Measurements from ENCODE around the gene COQ4. TPM values are rescaled to one million over a fixed set of nuclear protein-coding genes. Genes with fewer than 3 reads are reported as not detected.
A peak's percentile ranks its signal among the peaks of the same experiment; 100 is the strongest.

The COQ4 gene
- total RNA-seq, 1 experiment from 2014 or later: 38.7 TPM

- Histone ChIP-seq H3K4me1 (peaks cover 21% of the 10 kb centered on the region), H3K27ac (no peak overlapping the region), H3K4me3 (no peak overlapping the region), H3K36me3 (no peaks in the 10 kb centered on the region), H3K9me3 (replicated peaks) (no peaks in the 10 kb centered on the region), H3K27me3 (no peaks in the 10 kb centered on the region)
- DNase-seq: no peak
Observed at GRCh38 chr9:128293091-128293490, 29.5 kb upstream of the COQ4 start.

DNA sequence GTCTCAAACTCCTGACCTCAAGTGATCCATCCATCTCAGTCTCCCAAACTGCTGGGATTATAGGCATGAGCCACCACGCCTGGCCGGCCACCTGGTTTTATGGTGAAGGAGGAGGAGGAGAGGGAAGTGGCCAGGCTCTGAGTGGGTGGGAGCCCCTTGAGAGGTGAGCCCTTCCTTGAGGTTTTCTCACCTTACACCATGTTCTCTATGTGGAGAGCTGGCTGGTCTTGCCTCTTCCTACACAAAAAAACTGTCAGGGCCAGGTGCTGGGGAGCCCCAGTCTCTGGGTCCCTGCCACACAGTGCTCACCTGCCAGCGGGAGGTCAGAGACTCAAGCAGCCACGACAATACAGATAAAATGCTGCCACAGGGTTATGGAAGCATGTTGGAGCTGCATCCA, 28.5 kb upstream of the COQ4 start:
- H3K4me3 ChIP-seq: no peak overlapping the region
- no peaks in the 10 kb centered on the region for H3K9me3 ChIP-seq (replicated peaks)
- no peaks in the 10 kb centered on the region for H3K36me3 ChIP-seq
- no peaks in the 10 kb centered on the region for H3K27me3 ChIP-seq
- DNase-seq: no peak
- no peak overlapping the region for H3K27ac ChIP-seq
- peaks cover 19% of the 10 kb centered on the region for H3K4me1 ChIP-seq

- no peaks in the 10 kb centered on the region for H3K9me3 ChIP-seq (replicated peaks)
- H3K36me3 ChIP-seq: no peaks in the 10 kb centered on the region
- H3K27ac ChIP-seq: no peak overlapping the region
- H3K4me3 ChIP-seq: no peak overlapping the region
- H3K4me1 ChIP-seq: peaks cover 19% of the 10 kb centered on the region
- H3K27me3 ChIP-seq: no peaks in the 10 kb centered on the region
- no peak for DNase-seq
Observed at GRCh38 chr9:128296340-128297220, 26.1 kb upstream of the COQ4 start.

GRCh38 chr9:128297221-128297773, 25.3 kb upstream of the COQ4 start:
- no peaks in the 10 kb centered on the region for H3K36me3 ChIP-seq
- H3K27ac ChIP-seq: no peak overlapping the region
- no peaks in the 10 kb centered on the region for H3K9me3 ChIP-seq (replicated peaks)
- DNase-seq: no peak
- no peak overlapping the region for H3K4me3 ChIP-seq
- H3K4me1 ChIP-seq: peaks cover 19% of the 10 kb centered on the region
- H3K27me3 ChIP-seq: no peaks in the 10 kb centered on the region

DNA sequence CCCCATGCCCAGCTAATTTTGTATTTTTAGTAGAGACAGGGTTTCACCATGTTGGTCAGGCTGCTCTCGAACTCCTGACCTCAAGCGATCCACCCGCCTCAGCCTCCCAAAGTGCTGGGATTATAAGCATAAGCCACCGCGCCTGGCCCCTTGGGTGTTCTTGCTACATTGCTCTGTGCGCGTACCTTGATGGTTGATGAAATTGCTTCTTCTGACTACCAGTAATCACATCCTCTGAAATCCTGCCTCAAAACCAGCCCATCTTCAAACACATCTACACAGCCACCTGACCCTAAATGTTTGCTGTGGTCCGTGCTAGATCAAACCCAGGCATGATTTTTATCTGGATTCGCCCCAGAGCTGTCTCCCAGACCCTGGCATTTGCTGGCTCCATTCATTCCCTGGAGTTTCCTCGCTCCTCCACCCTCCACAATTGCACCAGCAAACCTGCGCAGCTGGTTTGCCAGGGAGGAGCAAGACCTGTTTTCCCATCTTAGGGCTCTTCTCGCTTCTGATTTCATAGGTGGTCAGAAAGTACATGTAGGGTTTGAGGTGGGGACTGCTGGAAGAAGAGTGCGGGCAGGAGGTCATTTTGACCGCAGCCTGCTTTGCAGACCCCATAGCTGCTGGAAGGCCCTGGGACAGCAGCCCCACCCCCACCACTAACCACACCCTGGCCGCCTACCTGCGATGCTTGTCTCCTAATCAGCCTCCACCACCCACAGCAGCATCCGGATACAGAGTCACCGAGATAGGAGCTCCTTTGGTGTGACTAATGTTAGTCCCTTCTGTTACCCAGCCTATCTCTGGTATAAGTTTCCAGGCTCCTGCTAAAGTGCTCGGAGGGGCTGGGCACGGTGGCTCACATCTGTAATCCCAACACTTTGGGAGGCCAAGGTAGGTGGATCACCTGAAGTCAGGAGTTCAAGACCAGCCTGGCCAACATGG, 23.8 kb upstream of the COQ4 start:
- Histone ChIP-seq H3K4me1 (peaks cover 19% of the 10 kb centered on the region), H3K27me3 (no peaks in the 10 kb centered on the region), H3K36me3 (no peaks in the 10 kb centered on the region), H3K27ac (no peak overlapping the region), H3K9me3 (replicated peaks) (no peaks in the 10 kb centered on the region), H3K4me3 (no peak overlapping the region)
- no peak for DNase-seq

DNA sequence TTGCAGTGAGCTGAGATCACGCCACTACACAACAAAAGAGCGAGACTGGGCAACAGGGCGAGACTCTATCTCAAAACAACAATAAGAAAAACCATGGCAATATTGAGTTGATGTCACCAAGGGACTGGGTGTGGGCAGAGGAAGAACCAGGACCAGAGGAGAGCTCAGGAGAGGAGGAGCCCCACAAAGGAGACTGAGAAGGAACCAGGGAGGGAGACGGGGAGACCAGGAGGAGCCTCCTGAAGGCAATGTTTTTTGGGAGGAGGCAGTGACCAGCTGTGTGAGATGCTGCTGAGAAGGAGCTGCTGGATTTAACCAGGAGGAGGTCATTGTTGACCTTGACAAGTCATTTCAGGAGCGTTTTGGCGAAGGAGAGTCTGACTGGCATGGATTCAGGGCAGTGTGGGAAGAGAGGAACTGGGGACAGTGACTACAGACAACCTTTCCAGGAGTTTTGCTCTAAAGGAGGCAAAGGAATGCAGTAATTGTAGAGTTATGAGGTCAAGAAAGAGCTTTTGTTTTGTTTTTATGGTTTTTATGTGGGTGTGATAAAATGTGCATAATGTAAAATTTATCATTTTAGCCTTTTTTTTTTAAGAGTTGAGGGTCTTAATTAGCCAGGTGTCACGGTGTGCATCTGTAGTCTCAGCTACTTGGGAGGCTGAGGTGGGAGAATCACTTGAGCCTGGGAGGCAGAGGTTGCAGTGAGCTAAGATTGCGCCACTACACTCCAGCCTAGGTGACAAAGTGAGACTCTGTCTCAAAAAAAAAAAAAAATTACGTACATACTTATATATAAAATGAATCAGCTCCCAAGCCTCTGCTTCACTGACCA, 18.3 kb upstream of the COQ4 start:
- Histone ChIP-seq H3K4me1 (no peaks in the 10 kb centered on the region), H3K27ac (no peak overlapping the region), H3K4me3 (no peak overlapping the region), H3K27me3 (no peaks in the 10 kb centered on the region), H3K36me3 (peaks cover 12% of the 10 kb centered on the region), H3K9me3 (replicated peaks) (no peaks in the 10 kb centered on the region)
- no peak for DNase-seq

- Histone ChIP-seq H3K36me3 (peaks cover 18% of the 10 kb centered on the region), H3K4me1 (no peaks in the 10 kb centered on the region), H3K4me3 (no peak overlapping the region), H3K9me3 (replicated peaks) (no peaks in the 10 kb centered on the region), H3K27me3 (no peaks in the 10 kb centered on the region), H3K27ac (no peak overlapping the region)
- DNase-seq: no peak
Observed at GRCh38 chr9:128304971-128305288, 17.7 kb upstream of the COQ4 start.

- H3K4me1 ChIP-seq: no peaks in the 10 kb centered on the region
- no peak overlapping the region for H3K27ac ChIP-seq
- H3K36me3 ChIP-seq: peaks cover 38% of the 10 kb centered on the region
- no peak for DNase-seq
- H3K27me3 ChIP-seq: no peaks in the 10 kb centered on the region
- H3K4me3 ChIP-seq: no peak overlapping the region
- H3K9me3 ChIP-seq (replicated peaks): no peaks in the 10 kb centered on the region
Observed at GRCh38 chr9:128309551-128309950, 13.1 kb upstream of the COQ4 start.

DNA sequence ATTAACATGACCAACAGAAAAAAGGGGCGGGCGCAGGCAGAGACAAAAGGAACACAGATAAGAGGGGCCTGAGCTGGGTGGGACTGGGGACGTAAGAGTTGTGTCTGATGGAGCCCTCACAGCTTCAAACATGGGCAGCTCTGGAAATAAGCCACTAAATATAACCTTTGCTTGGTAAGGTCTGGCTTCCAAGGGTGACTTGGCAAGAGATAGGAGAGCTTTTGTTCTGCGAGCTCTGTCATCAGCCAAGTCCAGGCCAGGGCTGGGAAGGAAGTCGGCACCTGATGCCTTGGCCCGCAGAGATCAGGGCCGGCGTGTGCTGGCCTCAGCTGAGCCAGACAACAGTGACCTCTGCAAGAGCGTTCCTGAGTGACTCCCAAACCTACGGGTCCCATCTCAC, 12.2 kb upstream of the COQ4 start:
- H3K4me1 ChIP-seq: no peaks in the 10 kb centered on the region
- peaks cover 47% of the 10 kb centered on the region for H3K36me3 ChIP-seq
- no peaks in the 10 kb centered on the region for H3K27me3 ChIP-seq
- DNase-seq: no peak
- no peak overlapping the region for H3K27ac ChIP-seq
- no peak overlapping the region for H3K4me3 ChIP-seq
- no peaks in the 10 kb centered on the region for H3K9me3 ChIP-seq (replicated peaks)

GRCh38 chr9:128314697-128315096, 7.9 kb upstream of the COQ4 start:
- Histone ChIP-seq H3K27ac (no peak overlapping the region), H3K27me3 (no peaks in the 10 kb centered on the region), H3K9me3 (replicated peaks) (no peaks in the 10 kb centered on the region), H3K36me3 (peaks cover 53% of the 10 kb centered on the region), H3K4me3 (no peak overlapping the region), H3K4me1 (no peaks in the 10 kb centered on the region)
- no peak for DNase-seq

- Histone ChIP-seq H3K4me3 (no peak overlapping the region), H3K27me3 (no peaks in the 10 kb centered on the region), H3K27ac (no peak overlapping the region), H3K9me3 (replicated peaks) (no peaks in the 10 kb centered on the region), H3K36me3 (peaks cover 35% of the 10 kb centered on the region), H3K4me1 (no peaks in the 10 kb centered on the region)
- DNase-seq: no peak
Observed at GRCh38 chr9:128316421-128316820, 6.2 kb upstream of the COQ4 start.

- DNase-seq: no peak
- H3K4me1 ChIP-seq: no peaks in the 10 kb centered on the region
- H3K27ac ChIP-seq: no peak overlapping the region
- peaks cover 33% of the 10 kb centered on the region for H3K36me3 ChIP-seq
- no peak overlapping the region for H3K4me3 ChIP-seq
- H3K27me3 ChIP-seq: no peaks in the 10 kb centered on the region
- no peaks in the 10 kb centered on the region for H3K9me3 ChIP-seq (replicated peaks)
Observed at GRCh38 chr9:128317629-128318028, 5.0 kb upstream of the COQ4 start.

DNA sequence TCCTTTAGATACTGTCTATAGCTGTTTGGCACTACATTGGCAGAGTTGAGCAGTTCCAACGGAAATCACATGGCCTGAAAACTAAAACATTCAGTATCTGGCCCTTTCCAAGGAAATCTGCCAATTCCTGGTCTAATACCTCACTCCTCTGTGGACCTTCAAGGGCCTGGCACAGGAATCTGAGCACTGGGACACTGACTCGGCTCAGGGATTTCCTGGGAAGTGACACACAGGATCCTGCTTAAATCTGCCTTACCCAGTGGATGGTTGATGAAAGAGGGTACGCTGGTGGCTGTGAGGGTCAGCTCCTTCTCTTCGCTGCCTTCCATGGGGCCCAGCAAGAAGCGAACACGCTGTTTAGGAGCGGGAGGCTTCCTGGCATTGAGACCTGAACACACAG, 1.3 kb upstream of the COQ4 start:
- Histone ChIP-seq H3K27me3 (no peaks in the 10 kb centered on the region), H3K36me3 (peaks cover 12% of the 10 kb centered on the region), H3K4me1 (no peaks in the 10 kb centered on the region), H3K9me3 (replicated peaks) (no peaks in the 10 kb centered on the region), H3K27ac (no peak overlapping the region), H3K4me3 (peak overlapping the region; percentile 69)
- no peak for DNase-seq

GRCh38 chr9:128321879-128322403, 698 bp upstream of the COQ4 start:
- Histone ChIP-seq H3K36me3 (peaks cover 7% of the 10 kb centered on the region; the same call in 1 of the 2 replicates), H3K4me1 (no peaks in the 10 kb centered on the region), H3K4me3 (peak overlapping the region; percentile 69), H3K27me3 (no peaks in the 10 kb centered on the region), H3K9me3 (replicated peaks) (no peaks in the 10 kb centered on the region), H3K27ac (peak overlapping the region; percentile 71; the same call in 1 of the 2 replicates)
- DNase-seq: no peak
